Adipose tissue (tissue), 3 donors: ENCODE results near the gene CNGA3. TPM values are rescaled to one million over a fixed set of nuclear protein-coding genes. Genes with fewer than 3 reads are reported as not detected.
"Not testable (repeated sequence)": the region's sequence is repeated elsewhere in the genome, so short reads cannot be mapped to it uniquely, and the experiment has no call there.

Experiments used
- H3K27ac ChIP-seq: one replicate; pipeline ENCODE4 v1.5.1; 2013; ENCODE audit warnings: low read depth, low read length
- WGBS, 3 donors: extraction: QIAGEN DNeasy Blood & Tissue Kit; methylation state at CpG; one replicate each; pipeline ENCODE4 v1.1.7; 2013; 5-methylcytosine and 5-hydroxymethylcytosine counted together
- polyA plus RNA-seq, 3 donors: library from polyadenylated mRNA; stranded (reverse); fragments of 200-250 nt; gene quantifications; one replicate each; pipeline ENCODE4 v1.2.3, GENCODE V29; 2013
- donor health status: healthy with polysubstance abuse.
- donor health status: Bipolar disorder and iron deficiency.
- donor health status: healthy.

The CNGA3 gene
- polyA plus RNA-seq, 3 donors: 0.01 to 0.31 TPM; not detected in 1

GRCh38 chr2:98317214-98317613 lies 29.0 kb upstream of the CNGA3 start:
- H3K27ac ChIP-seq: no peak overlapping the region
- WGBS, 3 donors: 28 to 45% (median 39%) methylated on average over 3 of the region's 3 CpGs

GRCh38 chr2:98320171-98320570 lies 26.1 kb upstream of the CNGA3 start:
- H3K27ac ChIP-seq: not testable (repeated sequence)
- WGBS, 3 donors: 88 to 96% (median 94%) methylated on average over 3 of the region's 3 CpGs

DNA sequence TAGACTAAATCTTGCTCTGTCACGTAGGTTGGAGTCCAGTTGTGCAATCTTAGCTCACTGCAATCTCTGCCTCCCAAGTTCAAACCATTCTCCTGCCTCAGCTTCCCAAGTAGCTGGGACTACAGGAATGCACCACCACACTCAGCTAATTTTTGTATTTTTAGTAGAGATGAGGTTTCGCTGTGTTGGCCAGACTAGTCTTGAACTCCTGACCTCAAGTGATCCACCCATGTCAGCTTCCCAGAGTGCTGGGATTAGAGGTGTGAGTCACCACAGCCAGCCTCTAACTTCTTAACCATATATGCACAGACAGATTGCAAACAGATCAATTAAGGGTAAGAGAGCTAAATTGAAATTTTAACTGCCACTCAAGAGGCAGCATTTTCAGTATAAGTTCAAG lies 22.1 kb upstream of the CNGA3 start:
- H3K27ac ChIP-seq: no peak overlapping the region
- WGBS, 3 donors: 60 to 76% (median 64%) methylated on average over 2 of the region's 2 CpGs

GRCh38 chr2:98327776-98328175 lies 18.5 kb upstream of the CNGA3 start:
- no peak overlapping the region for H3K27ac ChIP-seq
- WGBS, 3 donors: 96 to 97% (median 97%) methylated on average over 4 of the region's 4 CpGs

GRCh38 chr2:98329549-98329948 lies 16.7 kb upstream of the CNGA3 start:
- 85 to 86% (median 85%) methylated on average over 4 of the region's 4 CpGs for WGBS, 3 donors
- H3K27ac ChIP-seq: no peak overlapping the region

GRCh38 chr2:98332989-98333388 lies 13.3 kb upstream of the CNGA3 start:
- no peak overlapping the region for H3K27ac ChIP-seq
- WGBS, 3 donors: 84 to 85% (median 85%) methylated on average over 5 of the region's 5 CpGs

DNA sequence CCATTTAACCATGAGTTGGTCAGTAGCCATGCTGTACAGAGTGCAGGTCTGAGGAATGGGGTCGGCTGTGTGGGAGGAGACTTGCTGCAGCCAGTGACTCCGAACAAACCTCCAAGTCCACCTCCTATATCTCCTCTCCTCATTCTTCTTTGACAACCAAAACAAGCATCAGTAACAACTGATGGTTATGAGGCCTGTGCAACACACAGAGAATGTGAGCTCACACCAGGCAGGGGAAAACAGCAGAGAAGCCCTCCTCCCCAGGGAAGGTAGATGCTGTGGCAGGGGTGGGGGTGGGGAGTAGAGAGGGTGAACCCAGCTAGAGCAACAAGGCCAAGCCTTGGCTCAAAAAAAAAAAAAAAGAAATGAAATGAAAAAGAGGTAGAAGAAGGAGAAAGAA lies 12.3 kb upstream of the CNGA3 start:
- H3K27ac ChIP-seq: no peak overlapping the region
- 57 to 65% (median 64%) methylated on average over 2 of the region's 2 CpGs for WGBS, 3 donors

DNA sequence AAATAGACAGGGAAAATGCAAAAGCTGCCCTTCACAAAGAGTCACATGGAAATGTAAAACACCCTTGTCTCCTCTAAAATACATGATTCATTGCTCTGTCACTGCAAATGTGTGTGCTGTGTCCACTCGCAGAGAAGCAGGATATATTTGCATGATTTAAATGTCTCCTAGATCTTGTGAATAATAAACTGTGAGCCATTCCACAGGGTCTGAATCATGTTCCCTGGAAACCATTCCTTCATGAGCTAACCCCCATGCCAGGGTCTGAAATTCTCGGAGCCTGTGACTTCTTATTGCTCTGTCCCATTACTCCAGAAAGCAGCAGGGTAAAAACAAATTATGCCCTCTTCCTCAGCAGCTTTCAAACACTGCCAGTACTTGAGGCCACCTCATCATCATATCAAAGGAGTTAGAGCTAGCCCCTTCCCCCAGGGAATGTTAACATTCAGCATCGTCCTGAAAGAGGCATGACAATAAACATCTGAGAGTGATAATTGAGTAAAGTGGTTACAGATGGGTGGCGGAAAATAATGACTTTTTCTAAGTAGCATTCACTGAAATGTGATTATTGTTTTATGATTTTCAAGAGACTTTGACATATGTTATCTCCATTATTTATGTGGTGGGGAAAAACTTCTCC lies 11.7 kb upstream of the CNGA3 start:
- WGBS, 3 donors: 30 to 33% (median 32%) methylated on average over 4 of the region's 4 CpGs
- no peak overlapping the region for H3K27ac ChIP-seq

DNA sequence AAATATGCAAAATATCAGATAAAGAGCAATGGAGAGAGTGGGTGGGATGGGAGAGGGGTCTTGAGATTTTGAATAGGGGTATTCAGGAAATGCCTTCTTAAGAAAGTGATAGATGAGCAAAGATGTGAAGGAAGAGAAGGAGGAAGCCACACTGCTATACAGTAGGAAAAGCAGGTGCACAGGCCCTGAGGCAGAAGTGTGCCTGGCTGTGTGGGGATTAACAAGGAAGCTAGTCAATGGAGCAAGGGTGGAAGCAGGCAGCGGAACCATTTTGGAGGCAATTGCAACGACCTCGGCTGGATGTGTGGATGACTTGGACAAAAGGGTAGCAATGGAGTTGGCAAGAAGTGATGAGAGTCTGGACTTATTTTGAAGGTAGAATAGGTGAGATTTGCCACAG lies 11.0 kb upstream of the CNGA3 start:
- WGBS, 3 donors: 75 to 83% (median 81%) methylated on average over 3 of the region's 3 CpGs
- no peak overlapping the region for H3K27ac ChIP-seq

- H3K27ac ChIP-seq: no peak overlapping the region
- 85 to 91% (median 89%) methylated on average over 2 of the region's 2 CpGs for WGBS, 3 donors
Measured at GRCh38 chr2:98341241-98341640, 5.0 kb upstream of the CNGA3 start.

- 40 to 70% (median 66%) methylated on average over 3 of the region's 3 CpGs for WGBS, 3 donors
- no peak overlapping the region for H3K27ac ChIP-seq
Measured at GRCh38 chr2:98343285-98343684, 3.0 kb upstream of the CNGA3 start.

GRCh38 chr2:98347298-98348065 lies 1.2 kb downstream of the CNGA3 start:
- no peak overlapping the region for H3K27ac ChIP-seq
- 6 to 9% (median 7%) methylated on average over 54 of the region's 54 CpGs for WGBS, 3 donors

GRCh38 chr2:98348066-98348561 lies 1.9 kb downstream of the CNGA3 start:
- no peak overlapping the region for H3K27ac ChIP-seq
- WGBS, 3 donors: 6 to 11% (median 10%) methylated on average over 15 of the region's 15 CpGs

GRCh38 chr2:98350411-98350810 lies 4.2 kb downstream of the CNGA3 start:
- 64 to 78% (median 73%) methylated on average over 1 of the region's 1 CpG for WGBS, 3 donors

GRCh38 chr2:98355881-98356280 lies 9.6 kb downstream of the CNGA3 start:
- WGBS, 3 donors: 51 to 59% (median 56%) methylated on average over 3 of the region's 3 CpGs
- H3K27ac ChIP-seq: no peak overlapping the region

More at GRCh38 chr2:98350411-98350810, 4.2 kb downstream of the CNGA3 start:
- H3K27ac ChIP-seq: no peak overlapping the region

DNA sequence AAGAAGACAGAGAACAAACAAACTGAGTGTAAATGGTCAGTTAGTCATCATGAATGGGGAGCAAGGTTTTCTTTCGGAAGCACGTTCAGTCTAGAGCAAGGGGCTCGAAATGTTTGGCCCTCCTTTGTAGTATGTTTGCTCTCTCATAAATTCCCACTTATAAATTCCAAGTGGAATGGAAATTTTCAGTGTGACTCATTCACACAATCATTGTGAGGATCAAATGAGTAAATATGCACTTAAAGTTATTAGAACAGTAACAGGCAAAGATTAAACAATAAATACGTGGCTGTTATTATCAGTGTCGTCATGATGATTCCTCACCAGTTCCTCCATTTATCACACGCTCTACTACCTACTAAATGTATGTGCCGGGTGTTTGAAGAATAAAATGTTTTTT lies 10.5 kb downstream of the CNGA3 start:
- no peak overlapping the region for H3K27ac ChIP-seq
- WGBS, 3 donors: 63 to 85% (median 76%) methylated on average over 7 of the region's 7 CpGs

- WGBS, 3 donors: 59 to 92% (median 76%) methylated on average over 3 of the region's 3 CpGs
- H3K27ac ChIP-seq: no peak overlapping the region
Measured at GRCh38 chr2:98357849-98358248, 11.6 kb downstream of the CNGA3 start.

DNA sequence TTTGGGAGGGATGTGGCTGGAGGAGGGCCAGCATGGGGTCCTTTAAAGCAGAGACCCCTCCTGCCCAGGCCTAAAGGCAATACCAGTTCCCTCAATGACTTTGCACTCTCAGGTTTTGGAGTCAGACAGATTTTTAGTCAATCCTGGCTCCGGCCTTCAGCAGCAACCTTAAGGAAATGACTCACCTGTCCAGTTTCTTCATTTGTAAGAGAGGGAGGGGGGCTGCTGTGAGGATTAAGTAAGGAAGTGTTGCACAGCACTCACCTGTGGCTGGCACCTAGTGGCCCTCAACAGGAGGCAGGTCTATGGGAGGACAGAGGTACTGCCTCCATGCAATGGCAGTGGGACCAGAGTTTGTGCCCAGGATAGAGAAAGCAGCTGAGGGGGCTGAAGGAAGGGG lies 13.7 kb downstream of the CNGA3 start:
- no peak overlapping the region for H3K27ac ChIP-seq
- WGBS, 3 donors: 81 to 89% (median 82%) methylated on average over 1 of the region's 1 CpG

DNA sequence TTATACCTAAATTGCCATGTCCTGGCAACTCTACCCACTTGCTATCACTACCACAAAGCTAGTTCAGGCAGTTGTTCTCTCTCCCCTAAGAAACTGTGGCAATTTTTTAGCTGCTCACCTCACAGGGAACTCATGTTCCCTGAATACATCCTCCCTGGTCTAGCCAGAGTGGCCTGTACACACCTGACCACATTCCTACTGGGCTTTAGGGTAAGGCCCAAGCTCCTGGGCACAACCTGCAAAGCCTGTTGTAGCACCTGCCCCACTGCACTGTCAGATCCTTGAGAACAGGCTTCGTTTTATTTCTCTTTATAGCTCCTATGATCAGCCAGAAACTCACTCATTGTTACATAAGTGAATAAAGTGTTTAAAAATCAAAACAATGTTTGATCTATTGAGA lies 21.5 kb downstream of the CNGA3 start:
- WGBS, 3 donors: 39 to 67% (median 62%) methylated on average over 1 of the region's 1 CpG
- H3K27ac ChIP-seq: no peak overlapping the region
